Epithelial cell of proximal tubule (primary cell): ENCODE data around the gene STIM2. TPM values are rescaled to one million over a fixed set of nuclear protein-coding genes. Genes with fewer than 3 reads are reported as not detected.

Experiments used
- DNase-seq: peaks from one replicate; pipeline ENCODE4 v3.0.0-alpha.2; 2011; ENCODE audit warnings: low read depth
- H3K4me3 ChIP-seq: 2 replicates; pipeline ENCODE4 v1.5.1; 2011; ENCODE audit warnings: low read depth, mild to moderate bottlenecking, low read length
- CTCF ChIP-seq: conservative IDR thresholded peaks from 2 replicates; pipeline ENCODE4 v1.5.1; 2012; ENCODE audit warnings: low read depth, mild to moderate bottlenecking, low read length
- total RNA-seq: library from RNA; depleted of rRNA; stranded (reverse); fragments of >200 nt; gene quantifications from 2 replicates; pipeline ENCODE4 v1.2.3, GENCODE V29; 2015

STIM2 gene
- total RNA-seq, 1 donor from 2014 or later = 7.0 TPM

- DNase-seq = no peak
These were observed 48.7 kb downstream of the STIM2 start for GRCh38 chr4:26909369-26909768.

GRCh38 chr4:26911254-26911653 lies 50.6 kb downstream of the STIM2 start:
- DNase-seq = no peak
- H3K4me3 ChIP-seq = no peak overlapping the region
- TF ChIP-seq CTCF = no peak

More at GRCh38 chr4:26909369-26909768, 48.7 kb downstream of the STIM2 start:
- TF ChIP-seq CTCF = no peak
- H3K4me3 ChIP-seq = no peak overlapping the region

- no peak for TF ChIP-seq CTCF
- no peak overlapping the region for H3K4me3 ChIP-seq
- no peak for DNase-seq
These were observed 51.4 kb downstream of the STIM2 start for GRCh38 chr4:26912069-26912468.

GRCh38 chr4:26912810-26913209 lies 52.2 kb downstream of the STIM2 start:
- no peak overlapping the region for H3K4me3 ChIP-seq
- no peak for TF ChIP-seq CTCF
- DNase-seq = no peak

GRCh38 chr4:26916195-26916594 lies 55.6 kb downstream of the STIM2 start:
- DNase-seq = no peak
- TF ChIP-seq CTCF = no peak
- H3K4me3 ChIP-seq = no peak overlapping the region

- H3K4me3 ChIP-seq = no peak overlapping the region
- no peak for TF ChIP-seq CTCF
- no peak for DNase-seq
These were observed 70.3 kb downstream of the STIM2 start for GRCh38 chr4:26930964-26931363.

GRCh38 chr4:26931451-26931850 lies 70.8 kb downstream of the STIM2 start:
- no peak for TF ChIP-seq CTCF
- DNase-seq = no peak
- no peak overlapping the region for H3K4me3 ChIP-seq
